Duodenal mucosa (tissue), 2 donors: ENCODE data around the gene ADH1C.
"Not testable (repeated sequence)": the region's sequence is repeated elsewhere in the genome, so short reads cannot be mapped to it uniquely, and the experiment has no call there.

ENCODE experiments used
- H3K27ac ChIP-seq: one replicate; pipeline ENCODE4 v1.7.0; 2013; ENCODE audit warnings: low read depth, low read length
- H3K27me3 ChIP-seq, 2 donors: one replicate each; pipeline ENCODE4 v1.7.0; 2013; ENCODE audit warnings: low read length in 2 of 2, control low read depth in 1 of 2; ENCODE audit not compliant: insufficient read depth in 2 of 2, control insufficient read depth in 1 of 2
- H3K36me3 ChIP-seq, 2 donors: one replicate each; pipeline ENCODE4 v1.7.0; 2013; ENCODE audit warnings: low read length in 2 of 2, control low read depth in 1 of 2; ENCODE audit not compliant: insufficient read depth in 2 of 2, control insufficient read depth in 1 of 2
- H3K4me1 ChIP-seq, 2 donors: one replicate each; pipeline ENCODE4 v1.7.0; 2013; ENCODE audit warnings: low read length in 2 of 2, control low read depth in 1 of 2; ENCODE audit not compliant: insufficient read depth in 2 of 2, control insufficient read depth in 1 of 2
- H3K4me3 ChIP-seq, 2 donors: one replicate each; pipeline ENCODE4 v1.7.0; 2013; ENCODE audit warnings: low read length in 2 of 2, low read depth in 1 of 2
- H3K9ac ChIP-seq, 2 donors: one replicate each; pipeline ENCODE4 v1.7.0; 2013; ENCODE audit warnings: low read length in 2 of 2, low read depth in 1 of 2
- H3K9me3 ChIP-seq, 2 donors: one replicate each; pipeline ENCODE4 v1.7.0; 2013; ENCODE audit warnings: low read length in 2 of 2, control low read depth in 1 of 2; ENCODE audit not compliant: control insufficient read depth in 1 of 2

Gene ADH1C

DNA sequence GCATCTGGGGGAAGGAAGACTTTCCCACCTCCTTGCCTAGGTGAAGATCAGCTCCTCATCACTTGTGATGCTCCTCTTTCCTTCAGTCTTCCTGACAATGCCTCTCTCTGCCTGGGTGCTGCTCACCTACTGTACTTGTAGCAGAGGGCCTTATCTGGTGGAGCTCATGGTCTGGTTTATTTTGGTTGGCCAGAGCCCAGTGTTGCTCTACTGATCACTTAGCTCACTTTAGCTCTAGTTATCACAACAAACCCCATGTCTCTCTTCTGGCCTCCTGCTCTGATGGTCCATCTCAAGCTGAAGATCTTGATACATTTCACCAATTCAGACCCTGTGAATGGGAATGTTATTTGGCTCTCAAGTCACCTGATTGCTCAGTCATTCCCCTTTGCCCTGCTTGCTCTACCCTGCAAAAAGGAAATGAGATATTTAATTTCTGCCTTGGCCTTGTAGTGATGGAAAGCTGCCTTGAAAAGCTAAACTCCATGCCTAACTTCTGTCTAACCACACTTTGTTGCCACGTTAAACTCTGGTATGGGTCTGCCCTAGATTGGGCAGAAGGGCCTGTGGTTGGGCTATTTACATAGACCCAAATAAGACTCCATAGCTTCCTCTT, 30.3 kb upstream of the ADH1C start:
- H3K9me3 ChIP-seq: no peaks in the 10 kb centered on the region
- no peak overlapping the region for H3K4me3 ChIP-seq
- peak overlapping the region; percentile 26 for H3K27ac ChIP-seq
- no peaks in the 10 kb centered on the region for H3K27me3 ChIP-seq
- peaks cover 0 to 22% of the 10 kb centered on the region in 2 donors for H3K4me1 ChIP-seq
- no peaks in the 10 kb centered on the region for H3K36me3 ChIP-seq
- H3K9ac ChIP-seq: no peak overlapping the region

- Histone ChIP-seq H3K4me3 (no peak overlapping the region), H3K4me1 (peaks cover 0 to 22% of the 10 kb centered on the region in 2 donors), H3K9me3 (no peaks in the 10 kb centered on the region), H3K36me3 (no peaks in the 10 kb centered on the region), H3K9ac (no peak overlapping the region), H3K27ac (no peak overlapping the region), H3K27me3 (no peaks in the 10 kb centered on the region)
Measured at GRCh38 chr4:99381588-99382175, 29.1 kb upstream of the ADH1C start.

- Histone ChIP-seq H3K9ac (no peak overlapping the region), H3K4me1 (peaks cover 0 to 22% of the 10 kb centered on the region in 2 donors), H3K36me3 (no peaks in the 10 kb centered on the region), H3K27me3 (no peaks in the 10 kb centered on the region), H3K27ac (no peak overlapping the region), H3K9me3 (peaks cover 0 to 2% of the 10 kb centered on the region in 2 donors), H3K4me3 (no peak overlapping the region)
Measured at GRCh38 chr4:99379571-99379970, 27.0 kb upstream of the ADH1C start.

DNA sequence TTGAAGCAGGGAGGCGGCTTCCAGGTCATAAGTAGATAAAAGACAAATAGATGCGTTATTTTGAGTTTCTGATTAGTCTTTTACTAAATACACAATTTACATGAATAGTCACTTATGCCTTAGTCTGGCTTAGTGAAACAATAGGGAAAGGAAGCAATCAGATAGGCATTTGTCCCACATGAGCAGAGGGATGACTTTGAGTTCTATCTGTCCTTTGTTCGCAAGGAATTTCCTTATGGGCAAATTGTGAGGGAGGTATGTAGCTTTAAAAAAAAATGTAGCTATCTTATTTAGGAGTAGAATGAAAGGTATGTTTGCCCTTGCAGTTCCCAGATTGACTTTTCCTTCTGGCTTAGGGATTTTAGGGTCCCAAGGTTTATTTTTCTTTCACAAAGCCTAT, 26.3 kb upstream of the ADH1C start:
- H3K9me3 ChIP-seq: peaks cover 0 to 2% of the 10 kb centered on the region in 2 donors
- no peaks in the 10 kb centered on the region for H3K27me3 ChIP-seq
- peaks cover 0 to 22% of the 10 kb centered on the region in 2 donors for H3K4me1 ChIP-seq
- H3K9ac ChIP-seq: no peak overlapping the region
- no peak overlapping the region for H3K27ac ChIP-seq
- no peaks in the 10 kb centered on the region for H3K36me3 ChIP-seq
- H3K4me3 ChIP-seq: no peak overlapping the region

GRCh38 chr4:99377341-99377740, 24.8 kb upstream of the ADH1C start:
- H3K9ac ChIP-seq: not testable (repeated sequence)

DNA sequence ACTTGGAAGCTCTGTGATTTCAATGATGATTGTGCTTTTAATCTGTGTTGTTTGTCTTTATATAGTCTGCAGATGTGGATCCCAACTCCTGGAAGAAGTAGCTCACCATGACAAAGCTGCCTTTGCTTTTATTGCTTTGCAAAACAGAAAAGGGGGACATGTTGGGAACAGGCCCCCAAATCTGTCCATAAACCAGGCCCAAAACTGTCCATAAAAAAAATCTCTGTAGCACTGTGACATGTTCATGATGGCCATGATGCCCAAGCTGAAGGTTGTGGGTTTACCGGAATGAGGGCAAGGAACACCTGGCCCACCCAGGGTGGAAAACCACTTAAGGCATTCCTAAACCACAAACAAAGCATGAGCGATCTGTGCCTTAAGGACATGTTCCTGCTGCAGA, 19.9 kb upstream of the ADH1C start:
- H3K27me3 ChIP-seq, H3K4me3 ChIP-seq, H3K36me3 ChIP-seq, H3K27ac ChIP-seq, H3K4me1 ChIP-seq, H3K9ac ChIP-seq: not testable (repeated sequence)
- H3K9me3 ChIP-seq: peaks cover 5 to 16% of the 10 kb centered on the region in 2 donors

More at GRCh38 chr4:99377341-99377740, 24.8 kb upstream of the ADH1C start:
- H3K9me3 ChIP-seq, H3K27ac ChIP-seq, H3K4me3 ChIP-seq, H3K36me3 ChIP-seq, H3K27me3 ChIP-seq: not testable (repeated sequence)
- peaks cover 0 to 10% of the 10 kb centered on the region in 2 donors for H3K4me1 ChIP-seq

DNA sequence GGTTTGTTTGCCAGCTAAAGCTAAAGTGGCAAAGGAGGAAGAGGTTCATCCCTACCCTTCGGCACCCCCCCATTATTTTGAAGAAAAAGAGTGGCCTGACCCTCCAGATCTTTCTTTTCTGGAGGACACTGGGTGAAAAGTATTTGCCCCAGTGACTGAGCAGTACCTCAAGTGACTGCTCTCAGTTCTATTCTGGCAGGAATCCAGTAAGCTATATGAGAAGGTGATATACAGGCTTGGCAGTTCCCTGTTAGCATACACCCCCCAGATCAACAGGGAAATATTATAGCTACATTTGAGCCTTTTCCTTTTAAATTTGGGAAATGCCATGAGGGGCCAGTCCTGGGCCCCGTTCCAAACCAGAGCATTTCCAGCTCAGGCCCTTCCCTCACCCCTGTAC, 15.3 kb upstream of the ADH1C start:
- not testable (repeated sequence) for H3K36me3 ChIP-seq, H3K4me1 ChIP-seq, H3K4me3 ChIP-seq, H3K27me3 ChIP-seq, H3K9ac ChIP-seq, H3K27ac ChIP-seq
- peaks cover 5 to 14% of the 10 kb centered on the region in 2 donors for H3K9me3 ChIP-seq

- Histone ChIP-seq H3K9ac (no peak overlapping the region), H3K4me1 (no peaks in the 10 kb centered on the region), H3K27ac (no peak overlapping the region), H3K9me3 (peaks cover 1 to 3% of the 10 kb centered on the region in 2 donors), H3K4me3 (no peak overlapping the region), H3K36me3 (no peaks in the 10 kb centered on the region), H3K27me3 (no peaks in the 10 kb centered on the region)
Measured at GRCh38 chr4:99366491-99366890, 13.9 kb upstream of the ADH1C start.

DNA sequence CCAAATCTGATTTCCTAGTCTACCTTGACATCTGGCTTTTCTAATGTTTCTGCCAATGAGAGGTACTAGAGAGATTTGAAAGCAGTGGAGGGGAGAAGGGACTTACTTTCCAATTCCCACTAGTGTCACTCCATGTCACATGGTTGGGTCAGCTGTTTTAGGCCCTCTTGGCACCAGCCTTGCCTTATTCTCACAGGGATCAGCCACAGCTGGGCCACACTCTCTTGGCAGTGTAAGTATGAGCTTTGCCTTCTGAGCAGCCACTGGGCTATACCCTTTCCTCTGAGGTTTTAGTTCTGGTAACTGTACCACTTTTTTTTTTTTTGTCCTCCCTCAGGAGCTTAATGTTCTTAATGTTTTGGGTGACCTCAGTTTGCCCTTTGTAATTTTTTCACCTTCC, 10.2 kb upstream of the ADH1C start:
- Histone ChIP-seq H3K4me3 (no peak overlapping the region), H3K9ac (no peak overlapping the region), H3K36me3 (no peaks in the 10 kb centered on the region), H3K9me3 (no peaks in the 10 kb centered on the region), H3K27ac (no peak overlapping the region), H3K4me1 (peaks cover 0 to 3% of the 10 kb centered on the region in 2 donors), H3K27me3 (no peaks in the 10 kb centered on the region)

- Histone ChIP-seq H3K27me3 (no peaks in the 10 kb centered on the region), H3K9ac (no peak overlapping the region), H3K9me3 (no peaks in the 10 kb centered on the region), H3K4me3 (no peak overlapping the region), H3K27ac (no peak overlapping the region), H3K36me3 (no peaks in the 10 kb centered on the region), H3K4me1 (peaks cover 0 to 5% of the 10 kb centered on the region in 2 donors)
Measured at GRCh38 chr4:99361899-99362275, 9.3 kb upstream of the ADH1C start.
